ENCODE measurements around the gene KCNQ4. TPM values are rescaled to one million over a fixed set of nuclear protein-coding genes. Genes with fewer than 3 reads are reported as not detected.

The KCNQ4 gene
- total and polyA plus RNA-seq, 2 of the 13 experiments (the other 11 are each of a cell fraction or from before 2014, with no cell fraction given), result 0.02 to 0.09 TPM

DNA sequence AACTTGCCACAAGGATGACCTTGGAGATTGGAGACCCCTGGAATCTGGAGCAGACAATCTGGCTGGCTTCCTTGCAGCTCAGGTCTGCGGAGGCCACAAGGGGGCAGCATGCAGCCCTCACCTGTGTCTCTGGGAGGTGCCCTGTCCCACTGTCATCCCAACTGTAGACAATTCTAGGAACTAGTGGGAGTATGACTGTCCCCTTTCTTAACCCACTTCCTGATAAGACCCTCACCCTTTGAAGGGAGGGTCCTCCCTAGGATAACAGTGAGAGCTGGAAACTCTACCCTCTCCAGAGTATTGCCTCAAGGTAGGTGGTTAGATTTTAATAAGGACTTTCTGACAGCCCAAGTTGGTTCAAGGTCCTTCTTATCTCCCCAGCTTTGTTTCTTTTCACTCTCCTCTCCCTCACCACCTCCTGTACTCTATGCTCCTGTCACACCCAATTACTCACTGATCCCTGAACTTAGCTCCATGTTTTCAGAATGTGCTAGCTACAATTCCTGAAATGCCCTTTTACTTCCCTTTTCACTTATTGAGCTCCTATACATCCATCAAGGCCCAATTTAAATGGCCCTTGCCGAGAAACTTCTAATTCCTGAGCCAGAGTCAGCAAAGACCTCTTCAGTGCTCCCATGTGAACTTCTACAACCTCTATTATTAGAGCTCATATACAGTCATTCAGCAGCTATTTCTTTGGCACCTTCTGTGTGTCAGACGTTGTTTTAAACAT, 9.2 kb upstream of the KCNQ4 start (continued):
- TF ChIP-seq MEF2D (CRISPR knock-in tag; IDR thresholded peaks at IDR 0.05) (peak; percentile 36; the same call in 1 of the 2 replicates), ZNF614 (CRISPR knock-in tag; IDR thresholded peaks at IDR 0.05; ENCODE audit: borderline replicate concordance) (0 out of 2 replicates have a peak, but pooled peaks have one; percentile 27), ZNF121 (CRISPR knock-in tag; IDR thresholded peaks at IDR 0.05) (0 out of 2 replicates have a peak, but pooled peaks have one; percentile 38), KLF11 (CRISPR knock-in tag; IDR thresholded peaks at IDR 0.05) (0 out of 2 replicates have a peak, but pooled peaks have one; percentile 30), REL (CRISPR knock-in tag; conservative IDR thresholded peaks at IDR 0.05) (no peak), TEAD3 (CRISPR knock-in tag; optimal IDR thresholded peaks at IDR 0.05; ENCODE audit: borderline replicate concordance) (peak; percentile 6), RARA (CRISPR knock-in tag; IDR thresholded peaks at IDR 0.05) (0 out of 2 replicates have a peak, but pooled peaks have one; percentile 2), IRX3 (CRISPR knock-in tag; IDR thresholded peaks at IDR 0.05; ENCODE audit: borderline replicate concordance, low read depth) (no peak), STAG1 (CRISPR knock-in tag; IDR thresholded peaks at IDR 0.05) (peak; percentile 60), SMC3 (IDR thresholded peaks at IDR 0.05; ENCODE audit: low read length) (peak; percentile 64), XRCC5 (optimal IDR thresholded peaks at IDR 0.05; ENCODE audit: low read length) (peak; percentile 59), ZNF333 (CRISPR knock-in tag; IDR thresholded peaks at IDR 0.05; ENCODE audit: borderline replicate concordance) (no peak), KDM4B (CRISPR knock-in tag; IDR thresholded peaks at IDR 0.05) (no peak), TAF1 (CRISPR knock-in tag; IDR thresholded peaks at IDR 0.05) (no peak), GFI1 (CRISPR knock-in tag; IDR thresholded peaks at IDR 0.05; ENCODE audit: borderline replicate concordance) (0 out of 2 replicates have a peak, but pooled peaks have one; percentile 42)
- TF ChIP-seq, protein P1, sequence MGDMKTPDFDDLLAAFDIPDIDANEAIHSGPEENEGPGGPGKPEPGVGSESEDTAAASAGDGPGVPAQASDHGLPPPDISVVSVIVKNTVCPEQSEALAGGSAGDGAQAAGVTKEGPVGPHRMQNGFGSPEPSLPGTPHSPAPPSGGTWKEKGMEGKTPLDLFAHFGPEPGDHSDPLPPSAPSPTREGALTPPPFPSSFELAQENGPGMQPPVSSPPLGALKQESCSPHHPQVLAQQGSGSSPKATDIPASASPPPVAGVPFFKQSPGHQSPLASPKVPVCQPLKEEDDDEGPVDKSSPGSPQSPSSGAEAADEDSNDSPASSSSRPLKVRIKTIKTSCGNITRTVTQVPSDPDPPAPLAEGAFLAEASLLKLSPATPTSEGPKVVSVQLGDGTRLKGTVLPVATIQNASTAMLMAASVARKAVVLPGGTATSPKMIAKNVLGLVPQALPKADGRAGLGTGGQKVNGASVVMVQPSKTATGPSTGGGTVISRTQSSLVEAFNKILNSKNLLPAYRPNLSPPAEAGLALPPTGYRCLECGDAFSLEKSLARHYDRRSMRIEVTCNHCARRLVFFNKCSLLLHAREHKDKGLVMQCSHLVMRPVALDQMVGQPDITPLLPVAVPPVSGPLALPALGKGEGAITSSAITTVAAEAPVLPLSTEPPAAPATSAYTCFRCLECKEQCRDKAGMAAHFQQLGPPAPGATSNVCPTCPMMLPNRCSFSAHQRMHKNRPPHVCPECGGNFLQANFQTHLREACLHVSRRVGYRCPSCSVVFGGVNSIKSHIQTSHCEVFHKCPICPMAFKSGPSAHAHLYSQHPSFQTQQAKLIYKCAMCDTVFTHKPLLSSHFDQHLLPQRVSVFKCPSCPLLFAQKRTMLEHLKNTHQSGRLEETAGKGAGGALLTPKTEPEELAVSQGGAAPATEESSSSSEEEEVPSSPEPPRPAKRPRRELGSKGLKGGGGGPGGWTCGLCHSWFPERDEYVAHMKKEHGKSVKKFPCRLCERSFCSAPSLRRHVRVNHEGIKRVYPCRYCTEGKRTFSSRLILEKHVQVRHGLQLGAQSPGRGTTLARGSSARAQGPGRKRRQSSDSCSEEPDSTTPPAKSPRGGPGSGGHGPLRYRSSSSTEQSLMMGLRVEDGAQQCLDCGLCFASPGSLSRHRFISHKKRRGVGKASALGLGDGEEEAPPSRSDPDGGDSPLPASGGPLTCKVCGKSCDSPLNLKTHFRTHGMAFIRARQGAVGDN (CRISPR knock-in tag; IDR thresholded peaks at IDR 0.05), result peak; percentile 36
- TF ChIP-seq, protein P2, sequence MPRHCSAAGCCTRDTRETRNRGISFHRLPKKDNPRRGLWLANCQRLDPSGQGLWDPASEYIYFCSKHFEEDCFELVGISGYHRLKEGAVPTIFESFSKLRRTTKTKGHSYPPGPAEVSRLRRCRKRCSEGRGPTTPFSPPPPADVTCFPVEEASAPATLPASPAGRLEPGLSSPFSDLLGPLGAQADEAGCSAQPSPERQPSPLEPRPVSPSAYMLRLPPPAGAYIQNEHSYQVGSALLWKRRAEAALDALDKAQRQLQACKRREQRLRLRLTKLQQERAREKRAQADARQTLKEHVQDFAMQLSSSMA (CRISPR knock-in tag; IDR thresholded peaks at IDR 0.05), result peak; percentile 54; the same call in 1 of the 2 replicates
- TF ChIP-seq, protein P3, sequence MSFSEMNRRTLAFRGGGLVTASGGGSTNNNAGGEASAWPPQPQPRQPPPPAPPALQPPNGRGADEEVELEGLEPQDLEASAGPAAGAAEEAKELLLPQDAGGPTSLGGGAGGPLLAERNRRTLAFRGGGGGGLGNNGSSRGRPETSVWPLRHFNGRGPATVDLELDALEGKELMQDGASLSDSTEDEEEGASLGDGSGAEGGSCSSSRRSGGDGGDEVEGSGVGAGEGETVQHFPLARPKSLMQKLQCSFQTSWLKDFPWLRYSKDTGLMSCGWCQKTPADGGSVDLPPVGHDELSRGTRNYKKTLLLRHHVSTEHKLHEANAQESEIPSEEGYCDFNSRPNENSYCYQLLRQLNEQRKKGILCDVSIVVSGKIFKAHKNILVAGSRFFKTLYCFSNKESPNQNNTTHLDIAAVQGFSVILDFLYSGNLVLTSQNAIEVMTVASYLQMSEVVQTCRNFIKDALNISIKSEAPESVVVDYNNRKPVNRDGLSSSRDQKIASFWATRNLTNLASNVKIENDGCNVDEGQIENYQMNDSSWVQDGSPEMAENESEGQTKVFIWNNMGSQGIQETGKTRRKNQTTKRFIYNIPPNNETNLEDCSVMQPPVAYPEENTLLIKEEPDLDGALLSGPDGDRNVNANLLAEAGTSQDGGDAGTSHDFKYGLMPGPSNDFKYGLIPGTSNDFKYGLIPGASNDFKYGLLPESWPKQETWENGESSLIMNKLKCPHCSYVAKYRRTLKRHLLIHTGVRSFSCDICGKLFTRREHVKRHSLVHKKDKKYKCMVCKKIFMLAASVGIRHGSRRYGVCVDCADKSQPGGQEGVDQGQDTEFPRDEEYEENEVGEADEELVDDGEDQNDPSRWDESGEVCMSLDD (CRISPR knock-in tag; IDR thresholded peaks at IDR 0.05; ENCODE audit: borderline replicate concordance), result no peak
- TF ChIP-seq, protein P4, sequence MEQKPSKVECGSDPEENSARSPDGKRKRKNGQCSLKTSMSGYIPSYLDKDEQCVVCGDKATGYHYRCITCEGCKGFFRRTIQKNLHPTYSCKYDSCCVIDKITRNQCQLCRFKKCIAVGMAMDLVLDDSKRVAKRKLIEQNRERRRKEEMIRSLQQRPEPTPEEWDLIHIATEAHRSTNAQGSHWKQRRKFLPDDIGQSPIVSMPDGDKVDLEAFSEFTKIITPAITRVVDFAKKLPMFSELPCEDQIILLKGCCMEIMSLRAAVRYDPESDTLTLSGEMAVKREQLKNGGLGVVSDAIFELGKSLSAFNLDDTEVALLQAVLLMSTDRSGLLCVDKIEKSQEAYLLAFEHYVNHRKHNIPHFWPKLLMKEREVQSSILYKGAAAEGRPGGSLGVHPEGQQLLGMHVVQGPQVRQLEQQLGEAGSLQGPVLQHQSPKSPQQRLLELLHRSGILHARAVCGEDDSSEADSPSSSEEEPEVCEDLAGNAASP (CRISPR knock-in tag; IDR thresholded peaks at IDR 0.05; ENCODE audit: borderline replicate concordance), result 0 out of 2 replicates have a peak, but pooled peaks have one; percentile 3

All from HepG2 (cell line).